Measurements from ENCODE around the gene OR13G1.

The OR13G1 gene

DNA sequence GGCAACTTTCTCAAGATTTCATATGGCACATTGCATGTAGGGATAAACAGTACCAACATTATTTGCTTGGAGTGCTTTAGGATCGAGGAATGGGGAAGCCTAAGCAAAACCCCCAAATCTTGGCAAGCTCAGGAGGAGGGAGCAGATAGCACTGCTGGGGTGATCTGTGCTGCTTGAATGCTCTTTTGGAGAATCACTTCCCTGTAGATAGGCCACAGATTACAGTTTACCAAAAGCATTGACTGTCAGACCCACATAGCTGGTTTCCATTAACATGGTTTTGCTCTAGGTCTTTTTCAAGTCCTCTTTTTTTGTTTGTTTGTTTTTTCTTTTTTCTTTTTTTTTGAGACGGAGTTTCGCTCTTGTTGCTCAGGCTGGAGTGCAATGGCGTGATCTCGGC lies 36.8 kb downstream of the OR13G1 start:
- Histone ChIP-seq H3K4me1 (ENCODE audit: insufficient read depth, low read length, severe bottlenecking) (no peaks in the 10 kb centered on the region), H3K27ac (ENCODE audit: low read depth, low read length, poor library complexity, severe bottlenecking) (no peak overlapping the region), H3K36me3 (ENCODE audit: insufficient read depth, low read length) (no peaks in the 10 kb centered on the region), H2AFZ (ENCODE audit: low read length) (no peak overlapping the region), H4K20me1 (ENCODE audit: insufficient read depth, low read length) (no peaks in the 10 kb centered on the region), H3K9ac (ENCODE audit: low read length) (no peak overlapping the region), H3K9me3 (ENCODE audit: low read length) (no peaks in the 10 kb centered on the region), H3K4me2 (ENCODE audit: low read length) (no peak overlapping the region), H3K27me3 (ENCODE audit: insufficient read depth, low read length) (no peaks in the 10 kb centered on the region), H3F3A (ENCODE audit: insufficient read depth, low read length) (no peaks in the 10 kb centered on the region), H3K9me2 (ENCODE audit: low read depth, low read length) (no peaks in the 10 kb centered on the region), H3K79me2 (ENCODE audit: insufficient read depth, low read length) (no peaks in the 10 kb centered on the region), H3K4me3 (ENCODE audit: low read depth, low read length, poor library complexity, severe bottlenecking) (no peak overlapping the region)
- TF ChIP-seq, protein P1, sequence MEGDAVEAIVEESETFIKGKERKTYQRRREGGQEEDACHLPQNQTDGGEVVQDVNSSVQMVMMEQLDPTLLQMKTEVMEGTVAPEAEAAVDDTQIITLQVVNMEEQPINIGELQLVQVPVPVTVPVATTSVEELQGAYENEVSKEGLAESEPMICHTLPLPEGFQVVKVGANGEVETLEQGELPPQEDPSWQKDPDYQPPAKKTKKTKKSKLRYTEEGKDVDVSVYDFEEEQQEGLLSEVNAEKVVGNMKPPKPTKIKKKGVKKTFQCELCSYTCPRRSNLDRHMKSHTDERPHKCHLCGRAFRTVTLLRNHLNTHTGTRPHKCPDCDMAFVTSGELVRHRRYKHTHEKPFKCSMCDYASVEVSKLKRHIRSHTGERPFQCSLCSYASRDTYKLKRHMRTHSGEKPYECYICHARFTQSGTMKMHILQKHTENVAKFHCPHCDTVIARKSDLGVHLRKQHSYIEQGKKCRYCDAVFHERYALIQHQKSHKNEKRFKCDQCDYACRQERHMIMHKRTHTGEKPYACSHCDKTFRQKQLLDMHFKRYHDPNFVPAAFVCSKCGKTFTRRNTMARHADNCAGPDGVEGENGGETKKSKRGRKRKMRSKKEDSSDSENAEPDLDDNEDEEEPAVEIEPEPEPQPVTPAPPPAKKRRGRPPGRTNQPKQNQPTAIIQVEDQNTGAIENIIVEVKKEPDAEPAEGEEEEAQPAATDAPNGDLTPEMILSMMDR (IDR thresholded peaks at IDR 0.05; ENCODE audit: low read length) = no peak
- TF ChIP-seq EZH2 (IDR thresholded peaks at IDR 0.05; ENCODE audit: borderline replicate concordance, low read length) = no peak

DNA sequence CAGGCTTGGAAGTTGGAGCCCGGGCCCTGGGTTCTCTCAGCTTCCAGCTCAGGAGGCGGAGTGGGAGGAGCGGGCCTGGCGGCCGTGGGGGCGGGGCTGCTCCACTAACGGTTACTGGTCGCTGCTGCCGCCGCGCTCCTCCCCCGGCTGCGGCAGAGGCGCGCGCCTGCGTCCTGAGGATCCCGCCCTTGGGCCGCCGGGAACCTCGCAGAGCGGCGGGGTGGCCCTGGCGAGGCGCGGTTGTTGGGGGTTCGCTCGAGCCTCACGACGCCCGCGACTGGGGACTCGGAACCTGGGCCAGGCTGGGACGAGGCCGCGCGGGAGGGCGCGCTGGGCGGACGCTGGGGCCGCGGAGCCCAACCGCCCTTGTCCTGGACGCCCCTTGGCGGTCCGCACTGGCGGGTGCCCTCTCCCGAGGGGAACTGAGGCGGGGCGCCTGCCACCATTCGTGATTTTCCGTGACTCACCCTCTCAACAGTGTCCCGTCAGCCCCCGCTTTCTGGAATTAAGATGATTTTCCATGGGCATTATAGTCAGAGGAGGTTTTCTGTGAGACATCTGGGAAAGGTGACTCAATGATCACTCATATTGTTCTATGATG lies 40.1 kb downstream of the OR13G1 start:
- Histone ChIP-seq H3K9me3 (ENCODE audit: low read length) (no peaks in the 10 kb centered on the region), H3K4me2 (ENCODE audit: low read length) (no peak overlapping the region), H3K79me2 (ENCODE audit: insufficient read depth, low read length) (no peaks in the 10 kb centered on the region), H3K27me3 (ENCODE audit: insufficient read depth, low read length) (no peaks in the 10 kb centered on the region), H3K9ac (ENCODE audit: low read length) (no peak overlapping the region), H3K4me1 (ENCODE audit: insufficient read depth, low read length, severe bottlenecking) (no peaks in the 10 kb centered on the region), H2AFZ (ENCODE audit: low read length) (no peak overlapping the region), H3K27ac (ENCODE audit: low read depth, low read length, poor library complexity, severe bottlenecking) (no peak overlapping the region), H3K4me3 (ENCODE audit: low read depth, low read length, poor library complexity, severe bottlenecking) (no peak overlapping the region), H3K9me2 (ENCODE audit: low read depth, low read length) (no peaks in the 10 kb centered on the region), H3F3A (ENCODE audit: insufficient read depth, low read length) (no peaks in the 10 kb centered on the region), H4K20me1 (ENCODE audit: insufficient read depth, low read length) (no peaks in the 10 kb centered on the region), H3K36me3 (ENCODE audit: insufficient read depth, low read length) (no peaks in the 10 kb centered on the region)
- TF ChIP-seq, protein P1 (IDR thresholded peaks at IDR 0.05; ENCODE audit: low read length) = no peak
- TF ChIP-seq EZH2 (IDR thresholded peaks at IDR 0.05; ENCODE audit: borderline replicate concordance, low read length) = no peak

- H3K4me1 ChIP-seq (ENCODE audit: insufficient read depth, low read length, severe bottlenecking) = no peaks in the 10 kb centered on the region
- no peaks in the 10 kb centered on the region for H3F3A ChIP-seq (ENCODE audit: insufficient read depth, low read length)
- no peak overlapping the region for H2AFZ ChIP-seq (ENCODE audit: low read length)
- H3K27ac ChIP-seq (ENCODE audit: low read depth, low read length, poor library complexity, severe bottlenecking) = no peak overlapping the region
- no peaks in the 10 kb centered on the region for H3K9me2 ChIP-seq (ENCODE audit: low read depth, low read length)
- H3K79me2 ChIP-seq (ENCODE audit: insufficient read depth, low read length) = no peaks in the 10 kb centered on the region
- H4K20me1 ChIP-seq (ENCODE audit: insufficient read depth, low read length) = no peaks in the 10 kb centered on the region
- TF ChIP-seq, protein P1 (IDR thresholded peaks at IDR 0.05; ENCODE audit: low read length) = no peak
- no peak for TF ChIP-seq EZH2 (IDR thresholded peaks at IDR 0.05; ENCODE audit: borderline replicate concordance, low read length)
- no peak overlapping the region for H3K9ac ChIP-seq (ENCODE audit: low read length)
- no peaks in the 10 kb centered on the region for H3K36me3 ChIP-seq (ENCODE audit: insufficient read depth, low read length)
- no peaks in the 10 kb centered on the region for H3K27me3 ChIP-seq (ENCODE audit: insufficient read depth, low read length)
- no peaks in the 10 kb centered on the region for H3K9me3 ChIP-seq (ENCODE audit: low read length)
- H3K4me3 ChIP-seq (ENCODE audit: low read depth, low read length, poor library complexity, severe bottlenecking) = no peak overlapping the region
- H3K4me2 ChIP-seq (ENCODE audit: low read length) = no peak overlapping the region
These were observed 40.8 kb downstream of the OR13G1 start for GRCh38 chr1:247638781-247639180.

Measured in OCI-LY1 (cell line).